NT2/D1 (cell line): ENCODE results near the gene HPCAL1.

Experiments used
- DNase-seq: peaks from one replicate; pipeline ENCODE4 v3.0.0-alpha.2; 2011; ENCODE audit warnings: low read depth, low spot score
- H3K27me3 ChIP-seq: 2 replicates; pipeline ENCODE4 v1.6.0; 2011; ENCODE audit warnings: mild to moderate bottlenecking; ENCODE audit not compliant: insufficient read length, insufficient read depth
- H3K36me3 ChIP-seq: 2 replicates; pipeline ENCODE4 v1.6.1; 2011; ENCODE audit warnings: mild to moderate bottlenecking, low read length, mixed read lengths; ENCODE audit not compliant: insufficient read depth, insufficient read length
- H3K4me1 ChIP-seq: 2 replicates; pipeline ENCODE4 v1.5.1; 2011; ENCODE audit not compliant: insufficient read depth, insufficient read length
- H3K4me3 ChIP-seq: 2 replicates; pipeline ENCODE4 v1.5.1; 2011; ENCODE audit warnings: low read depth; ENCODE audit not compliant: insufficient read length
- H3K9ac ChIP-seq: 2 replicates; pipeline ENCODE4 v1.6.0; 2011; ENCODE audit warnings: low read depth; ENCODE audit not compliant: insufficient read length
- H3K9me3 ChIP-seq: 2 replicates; pipeline ENCODE4 v1.5.1; 2011; ENCODE audit warnings: mild to moderate bottlenecking, low read length; ENCODE audit not compliant: insufficient read depth
- SUZ12 ChIP-seq: IDR thresholded peaks from 2 replicates; pipeline ENCODE4 v1.6.1; 2011; ENCODE audit not compliant: insufficient read length, insufficient read depth; ENCODE audit errors: extremely low read depth
- YY1 ChIP-seq: IDR thresholded peaks from 2 replicates; pipeline ENCODE4 v1.6.1; 2011; ENCODE audit not compliant: insufficient read length, insufficient read depth
- ZNF274 ChIP-seq: IDR thresholded peaks from 2 replicates; pipeline ENCODE4 v1.6.1; 2011; ENCODE audit warnings: mild to moderate bottlenecking, low read depth, low read length

Gene HPCAL1

DNA sequence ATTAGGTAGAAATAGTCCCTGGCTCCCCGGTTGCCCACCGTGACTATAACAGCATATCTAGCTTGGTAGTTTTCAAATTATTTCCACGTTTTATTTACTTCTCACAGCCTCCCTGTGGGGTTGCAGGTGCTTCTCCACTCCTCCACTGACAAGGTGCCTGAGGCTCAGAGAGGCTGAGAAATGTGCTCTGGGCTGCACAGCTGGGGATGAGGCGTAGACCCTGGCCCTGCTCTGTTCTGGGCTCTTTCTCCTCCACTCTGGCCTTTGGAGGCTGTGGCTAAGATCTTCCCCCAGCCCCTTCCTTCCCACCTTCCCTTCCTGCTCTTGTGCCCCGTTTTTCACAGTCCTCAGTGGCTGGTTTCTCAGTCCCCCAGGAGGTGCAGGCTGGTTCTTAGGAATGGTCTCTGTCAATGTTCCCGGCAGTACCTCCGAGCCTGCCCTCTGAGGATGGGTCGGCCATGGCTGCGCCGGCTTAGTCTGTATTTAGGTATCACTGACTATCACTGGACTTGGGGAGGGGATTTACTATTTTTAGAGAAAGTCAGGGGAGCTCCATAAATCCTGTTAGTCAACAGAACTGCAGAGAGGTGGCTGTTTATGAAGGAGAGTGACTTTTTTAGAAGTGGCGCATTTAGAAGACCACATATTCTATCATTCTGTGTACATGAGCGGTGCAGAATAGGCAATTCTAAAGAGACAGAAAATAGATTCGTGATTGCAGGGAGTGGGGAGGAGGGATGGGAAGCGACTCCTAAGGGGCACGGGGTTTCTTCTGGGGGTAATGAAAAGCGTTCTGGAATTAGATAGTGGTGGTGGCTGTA lies 35.0 kb downstream of the HPCAL1 start:
- H3K4me1 ChIP-seq: no peaks in the 10 kb centered on the region
- H3K9me3 ChIP-seq: peaks cover 10% of the 10 kb centered on the region; the same call in 1 of the 2 replicates

DNA sequence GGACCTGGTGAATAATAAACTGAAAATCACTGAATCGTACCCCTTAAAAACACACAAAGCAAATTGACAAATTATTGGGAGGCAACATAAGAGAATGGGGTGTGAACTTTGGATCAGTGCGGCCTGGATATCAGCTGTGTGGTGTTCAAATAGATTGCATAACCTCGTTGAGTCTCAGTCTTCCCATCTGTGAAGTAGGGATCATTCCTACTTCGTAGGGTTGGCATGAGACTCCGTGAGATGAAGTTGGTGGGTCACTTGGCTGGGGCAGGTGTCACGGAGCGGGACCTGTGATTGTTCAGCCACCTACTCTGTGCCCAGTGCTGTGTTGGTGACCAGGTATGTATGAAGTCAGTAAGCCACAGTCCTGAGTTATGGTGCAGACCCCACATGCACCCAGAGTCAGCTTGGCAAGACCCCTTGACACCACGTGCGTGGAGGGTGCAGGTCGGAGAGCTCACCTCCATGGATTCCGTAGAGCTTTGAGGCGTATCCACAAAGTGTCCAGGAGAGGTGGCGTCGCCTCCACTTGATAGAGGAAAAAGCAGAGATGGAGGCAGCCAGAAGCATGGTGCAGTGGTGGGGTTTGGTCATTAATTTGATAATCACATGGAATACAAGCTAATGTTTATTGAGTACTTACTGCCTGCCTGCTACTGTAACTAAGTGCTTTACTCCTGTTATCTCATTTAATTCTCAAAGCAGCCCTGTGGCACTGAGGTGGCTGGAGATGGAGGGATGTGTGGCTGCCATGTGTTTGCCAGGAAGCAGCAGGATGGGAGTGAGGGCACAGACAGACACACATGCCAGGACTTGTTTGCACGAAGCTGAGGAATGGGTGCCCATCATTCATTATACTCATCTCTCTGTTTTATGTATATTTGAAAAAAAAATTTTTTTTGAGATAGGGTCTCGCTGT lies 35.8 kb downstream of the HPCAL1 start:
- H3K9ac ChIP-seq: no peak overlapping the region
- no peak overlapping the region for H3K4me3 ChIP-seq
- no peaks in the 10 kb centered on the region for H3K27me3 ChIP-seq
- TF ChIP-seq YY1: no peak
- TF ChIP-seq SUZ12: no peak
- TF ChIP-seq ZNF274: no peak
- no peak for DNase-seq
- H3K9me3 ChIP-seq: peaks cover 10% of the 10 kb centered on the region; the same call in 1 of the 2 replicates
- H3K36me3 ChIP-seq: peaks cover 3% of the 10 kb centered on the region
- no peaks in the 10 kb centered on the region for H3K4me1 ChIP-seq

More for the DNA sequence above, 35.0 kb downstream of the HPCAL1 start:
- TF ChIP-seq SUZ12: no peak
- no peak for TF ChIP-seq YY1
- TF ChIP-seq ZNF274: no peak
- peaks cover 3% of the 10 kb centered on the region for H3K36me3 ChIP-seq
- H3K4me3 ChIP-seq: no peak overlapping the region
- no peak for DNase-seq
- H3K9ac ChIP-seq: no peak overlapping the region
- no peaks in the 10 kb centered on the region for H3K27me3 ChIP-seq

DNA sequence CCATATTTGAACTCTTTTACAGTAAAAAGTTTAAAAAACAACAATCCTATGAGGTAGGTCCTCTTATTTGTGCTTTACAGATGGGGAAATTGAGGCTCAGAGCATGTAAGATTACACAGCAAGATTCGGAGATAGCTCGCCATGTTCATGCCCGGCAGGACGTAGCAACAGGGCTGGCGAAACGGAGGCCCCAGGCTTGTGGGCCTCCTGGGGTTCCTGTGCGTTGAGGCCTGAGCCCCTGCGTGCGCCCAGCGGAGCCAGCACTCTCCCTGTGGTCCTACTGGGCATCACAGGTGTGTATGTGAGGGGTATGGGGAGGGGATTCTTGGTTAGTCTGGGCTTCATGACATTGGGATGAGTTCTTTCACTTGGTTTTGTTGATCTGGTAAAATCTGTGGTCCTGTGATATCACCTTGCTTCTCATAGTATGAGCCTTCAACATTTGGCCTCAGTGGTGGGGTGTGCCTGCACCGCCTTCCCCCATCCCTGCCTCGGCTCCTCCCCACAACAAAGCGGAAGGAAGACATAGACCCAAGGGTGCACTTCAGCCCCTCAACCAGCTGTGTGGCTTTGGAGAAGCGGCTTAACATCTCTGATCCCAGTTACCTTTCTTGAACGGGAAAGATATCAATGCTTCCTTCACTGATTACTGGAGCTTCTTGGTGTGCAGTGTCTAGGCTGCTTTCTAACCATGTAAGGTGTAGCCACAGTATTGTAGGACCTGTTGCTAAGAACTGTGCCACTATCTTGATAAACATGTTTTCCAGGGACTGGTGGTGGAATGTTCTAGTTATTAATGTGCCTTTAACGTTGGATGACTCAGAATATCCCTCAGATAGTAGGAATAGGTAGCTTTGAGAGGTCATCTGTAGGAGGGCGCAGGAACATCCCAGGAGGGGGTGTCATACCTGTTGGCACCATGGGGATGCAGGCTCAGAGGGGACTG lies 37.2 kb downstream of the HPCAL1 start:
- no peak for DNase-seq
- no peak for TF ChIP-seq SUZ12
- TF ChIP-seq ZNF274: no peak
- no peaks in the 10 kb centered on the region for H3K4me1 ChIP-seq

DNA sequence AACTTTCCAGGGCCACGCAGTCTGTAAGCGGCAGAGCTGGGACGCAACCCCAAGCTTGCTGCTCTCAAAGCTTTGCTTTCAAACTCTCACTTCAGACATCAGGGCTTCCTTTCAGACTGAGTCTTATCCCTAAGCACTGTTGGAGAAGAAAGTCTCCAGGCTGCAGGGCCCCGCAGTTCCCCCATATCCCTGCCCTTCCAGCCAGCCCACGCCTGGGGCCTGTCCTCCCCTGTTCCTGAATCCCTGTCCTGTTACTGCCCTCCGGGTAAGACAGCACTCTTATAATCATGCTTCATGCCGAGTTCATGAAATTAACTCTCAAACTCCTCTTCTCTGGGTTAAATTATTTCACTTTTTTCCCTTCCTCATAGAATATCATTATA lies 37.9 kb downstream of the HPCAL1 start:
- H3K4me1 ChIP-seq: no peaks in the 10 kb centered on the region
- no peak overlapping the region for H3K4me3 ChIP-seq
- TF ChIP-seq SUZ12: no peak
- no peak for TF ChIP-seq ZNF274
- no peak for TF ChIP-seq YY1
- H3K36me3 ChIP-seq: no peaks in the 10 kb centered on the region
- H3K9me3 ChIP-seq: peaks cover under 1% of the 10 kb centered on the region; the same call in 1 of the 2 replicates
- no peak overlapping the region for H3K9ac ChIP-seq
- no peak for DNase-seq
- H3K27me3 ChIP-seq: no peaks in the 10 kb centered on the region

More for the DNA sequence above, 37.2 kb downstream of the HPCAL1 start:
- Histone ChIP-seq H3K4me3 (no peak overlapping the region), H3K27me3 (no peaks in the 10 kb centered on the region), H3K9me3 (peaks cover 7% of the 10 kb centered on the region; the same call in 1 of the 2 replicates), H3K36me3 (peaks cover 3% of the 10 kb centered on the region), H3K9ac (no peak overlapping the region)

DNA sequence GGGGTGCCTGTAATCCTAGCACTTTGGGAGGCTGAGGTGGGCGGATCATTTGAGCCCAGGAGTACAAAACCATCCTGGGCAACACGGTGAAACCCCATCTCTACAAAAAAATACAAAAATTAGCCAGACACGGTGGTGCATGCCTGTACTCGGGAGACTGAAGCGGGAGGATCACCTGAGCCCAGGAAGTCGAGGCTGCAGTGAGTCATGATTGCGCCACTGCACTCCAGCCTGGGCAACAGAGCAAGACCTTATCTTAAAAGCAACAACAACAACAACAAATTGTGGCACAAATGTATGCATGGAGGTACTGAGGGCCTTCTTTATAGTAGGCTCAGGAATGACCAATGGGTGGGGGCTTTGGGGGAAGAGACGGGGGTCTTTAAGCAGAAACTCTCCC lies 38.5 kb downstream of the HPCAL1 start:
- DNase-seq: no peak
- Histone ChIP-seq H3K4me3 (no peak overlapping the region), H3K9me3 (no peaks in the 10 kb centered on the region), H3K4me1 (no peaks in the 10 kb centered on the region), H3K27me3 (no peaks in the 10 kb centered on the region), H3K36me3 (no peaks in the 10 kb centered on the region), H3K9ac (no peak overlapping the region)
- TF ChIP-seq SUZ12 (no peak), YY1 (no peak), ZNF274 (no peak)

DNA sequence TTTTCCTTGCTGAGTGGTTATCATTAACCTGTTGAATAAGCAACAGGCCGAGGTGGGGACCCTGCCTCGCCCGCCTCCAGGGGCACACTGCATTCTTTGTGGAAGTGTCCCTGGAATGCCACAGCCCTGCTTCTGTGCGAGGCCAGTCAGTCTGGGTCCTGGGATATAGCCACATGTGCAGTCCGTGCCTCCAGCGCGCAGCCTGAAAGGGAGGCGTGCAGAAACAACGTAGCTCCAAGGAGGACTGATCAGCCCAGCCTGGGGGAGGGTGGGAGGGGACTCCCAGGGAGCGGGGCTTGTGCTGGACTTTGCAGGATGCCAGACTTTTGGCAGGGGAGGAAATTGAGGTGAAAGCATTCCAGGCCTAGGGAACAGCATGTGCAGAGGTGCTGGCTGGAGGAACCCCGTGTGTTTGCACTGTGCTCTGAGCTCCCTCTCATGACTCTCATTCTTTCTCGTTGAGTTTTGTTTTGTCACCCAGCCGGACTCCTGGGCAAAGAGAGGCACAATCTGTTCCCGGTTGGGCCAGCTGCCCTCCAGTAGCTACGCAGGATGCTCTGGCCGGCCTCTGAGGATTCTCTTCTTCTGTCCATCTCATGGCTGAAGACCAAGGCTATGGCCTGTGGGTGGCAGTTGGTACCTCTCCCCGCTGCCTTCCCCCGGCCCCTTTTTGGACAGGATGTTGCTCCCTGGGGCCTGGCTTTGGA lies 39.7 kb downstream of the HPCAL1 start:
- DNase-seq: no peak
- TF ChIP-seq ZNF274 (no peak), YY1 (no peak), SUZ12 (no peak)
- no peak overlapping the region for H3K9ac ChIP-seq
- no peaks in the 10 kb centered on the region for H3K27me3 ChIP-seq
- peaks cover 5% of the 10 kb centered on the region for H3K4me1 ChIP-seq
- H3K4me3 ChIP-seq: no peak overlapping the region
- H3K9me3 ChIP-seq: no peaks in the 10 kb centered on the region
- no peaks in the 10 kb centered on the region for H3K36me3 ChIP-seq
